ENCODE measurements around the gene BRDT.

BRDT gene

DNA sequence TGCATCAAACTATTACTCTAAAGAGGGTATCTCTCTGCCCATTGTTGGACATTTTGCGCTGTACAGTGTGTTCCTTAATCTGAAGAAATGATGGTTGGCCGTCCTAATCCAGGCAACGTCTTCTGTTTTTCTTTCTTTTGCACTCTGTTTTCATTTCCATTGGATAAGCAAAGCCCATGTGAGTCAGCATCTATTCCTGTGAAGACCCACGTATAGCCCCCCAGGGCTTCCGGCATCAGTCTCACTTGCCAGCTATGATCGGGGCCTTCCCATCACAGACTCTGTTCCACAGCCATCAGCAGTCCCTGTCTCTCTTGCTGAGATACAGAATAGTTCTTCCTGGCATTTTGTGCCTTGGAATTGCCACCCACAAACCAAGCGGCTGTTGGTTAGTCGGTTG is 29.2 kb upstream of the BRDT start:
- no peak overlapping the region for H3K4me3 ChIP-seq (replicated peaks; ENCODE audit: low read depth, low read length)
- no peak for DNase-seq (ENCODE audit: low read depth)
- no peak for TF ChIP-seq CTCF (IDR thresholded peaks at IDR 0.05; ENCODE audit: low read length, missing control alignments)

GRCh38 chr1:91924146-91924545 is 25.1 kb upstream of the BRDT start:
- peak; percentile 68 for DNase-seq (ENCODE audit: low read depth)
- no peak overlapping the region for H3K4me3 ChIP-seq (replicated peaks; ENCODE audit: low read depth, low read length)
- TF ChIP-seq CTCF (IDR thresholded peaks at IDR 0.05; ENCODE audit: low read length, missing control alignments): no peak

DNA sequence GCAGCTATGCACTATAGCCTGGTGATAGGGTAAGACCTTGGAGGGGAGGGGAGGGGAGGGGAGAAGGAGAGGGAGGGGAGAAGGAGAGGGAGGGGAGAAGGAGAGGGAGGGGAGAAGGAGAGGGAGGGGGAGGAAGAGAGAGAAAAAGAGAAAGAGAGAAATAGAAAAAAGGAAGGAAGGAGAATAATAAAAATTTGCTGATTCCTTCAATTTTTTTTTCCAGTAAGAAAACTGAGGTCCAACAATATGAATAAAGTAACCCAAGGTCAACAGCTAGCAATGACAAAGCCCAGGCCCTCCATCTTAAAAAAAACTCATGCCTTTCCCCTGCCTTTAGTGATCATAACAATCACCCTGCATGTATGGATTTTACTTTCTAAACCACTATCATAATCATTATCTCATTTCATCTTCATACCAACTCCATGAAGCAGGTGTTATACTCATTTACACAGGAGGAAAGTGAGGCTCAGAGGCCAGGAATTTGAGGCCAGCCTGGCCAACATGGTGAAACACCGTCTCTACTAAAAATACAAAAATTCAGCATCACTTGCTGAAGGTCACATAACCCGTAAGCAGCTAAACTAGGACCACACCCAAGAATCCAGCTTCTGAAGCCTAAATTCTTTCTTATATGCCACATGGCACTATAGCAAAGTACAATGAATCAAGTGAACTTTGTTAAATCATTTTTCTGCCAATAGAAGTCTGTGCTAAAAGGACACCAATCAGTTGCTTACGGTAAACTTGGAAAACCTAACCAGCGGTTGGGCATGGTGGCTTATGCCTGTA is 23.4 kb upstream of the BRDT start:
- DNase-seq (ENCODE audit: low read depth): no peak
- H3K4me3 ChIP-seq (replicated peaks; ENCODE audit: low read depth, low read length): no peak overlapping the region
- no peak for TF ChIP-seq CTCF (IDR thresholded peaks at IDR 0.05; ENCODE audit: low read length, missing control alignments)

- no peak for TF ChIP-seq CTCF (IDR thresholded peaks at IDR 0.05; ENCODE audit: low read length, missing control alignments)
- no peak for DNase-seq (ENCODE audit: low read depth)
- no peak overlapping the region for H3K4me3 ChIP-seq (replicated peaks; ENCODE audit: low read depth, low read length)
Observed at GRCh38 chr1:91928026-91928425, 21.2 kb upstream of the BRDT start.

DNA sequence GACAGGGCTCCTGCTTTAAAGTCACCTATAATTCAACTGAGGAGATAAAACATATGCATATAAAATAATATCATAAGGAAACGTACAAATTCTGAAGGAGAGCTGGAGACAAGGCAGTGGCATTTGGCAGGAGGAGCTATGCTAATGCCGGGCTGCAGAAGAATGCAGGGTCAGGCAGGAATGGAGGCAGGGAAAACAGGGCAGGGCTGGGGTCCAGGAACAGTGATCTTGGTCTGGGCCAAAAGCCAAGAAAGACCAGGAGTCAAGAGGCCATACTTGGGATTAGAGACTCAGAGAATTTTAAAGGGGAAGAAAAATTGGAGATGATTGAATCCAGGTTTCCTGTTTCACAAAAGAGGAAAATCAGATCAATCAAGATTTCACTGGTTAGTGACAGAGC is 20.0 kb upstream of the BRDT start:
- peak; percentile 28 for DNase-seq (ENCODE audit: low read depth)
- no peak for TF ChIP-seq CTCF (IDR thresholded peaks at IDR 0.05; ENCODE audit: low read length, missing control alignments)
- H3K4me3 ChIP-seq (replicated peaks; ENCODE audit: low read depth, low read length): no peak overlapping the region

DNA sequence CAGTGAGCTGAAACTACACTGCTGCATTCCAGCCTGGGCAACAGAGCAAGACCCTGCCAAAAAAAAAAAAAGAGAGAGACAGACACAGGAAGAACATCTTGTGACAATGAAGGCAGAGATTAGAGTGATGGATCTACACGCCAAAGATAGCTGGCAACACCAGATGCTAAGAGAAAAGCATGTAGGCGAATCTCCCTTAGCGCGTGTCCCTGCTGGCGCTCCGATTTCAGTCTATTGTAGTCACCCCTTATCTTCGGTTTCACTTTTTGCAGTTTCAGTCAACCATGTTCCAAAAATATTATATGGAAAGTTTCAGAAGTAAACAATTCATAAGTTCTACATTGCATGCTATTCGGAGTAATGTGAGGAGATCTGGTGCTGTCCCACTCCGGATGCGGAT is 11.6 kb upstream of the BRDT start:
- no peak for DNase-seq (ENCODE audit: low read depth)
- no peak for TF ChIP-seq CTCF (IDR thresholded peaks at IDR 0.05; ENCODE audit: low read length, missing control alignments)
- H3K4me3 ChIP-seq (replicated peaks; ENCODE audit: low read depth, low read length): no peak overlapping the region

DNA sequence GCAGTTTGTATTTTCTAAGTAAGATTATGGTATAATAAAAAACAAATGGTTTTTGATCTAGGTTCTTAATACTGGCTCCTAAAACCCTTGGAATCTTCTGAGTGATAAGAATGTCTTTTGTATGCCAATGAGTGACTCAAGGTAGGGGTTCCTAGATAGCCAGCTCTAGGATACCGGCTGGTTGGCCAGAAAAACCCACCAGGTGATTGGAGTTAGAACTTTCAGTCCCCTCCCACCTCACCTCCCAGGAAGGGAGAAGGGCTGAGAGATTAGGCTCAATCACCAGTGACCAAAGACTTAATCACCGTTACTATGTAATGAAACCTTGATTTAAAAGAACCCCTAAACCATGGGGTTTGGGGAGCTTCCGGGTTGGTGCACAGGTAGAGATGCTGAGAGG is 8.7 kb upstream of the BRDT start:
- H3K4me3 ChIP-seq (replicated peaks; ENCODE audit: low read depth, low read length): no peak overlapping the region
- no peak for DNase-seq (ENCODE audit: low read depth)
- no peak for TF ChIP-seq CTCF (IDR thresholded peaks at IDR 0.05; ENCODE audit: low read length, missing control alignments)

Measured in fibroblast of pulmonary artery (primary cell).